IPS-18c (cell line): ENCODE results near the gene ZFX.

Experiments
- H3K4me3 ChIP-seq: 2 replicates; pipeline ENCODE4 v1.7.0; 2013; ENCODE audit warnings: low read depth, mild to moderate bottlenecking, low read length, moderate library complexity; ENCODE audit not compliant: insufficient read depth
- H3K9me3 ChIP-seq: one replicate; pipeline ENCODE4 v1.6.1; 2013; ENCODE audit warnings: mild to moderate bottlenecking, low read length, moderate library complexity; ENCODE audit not compliant: control insufficient read depth, insufficient read depth

Gene ZFX

DNA sequence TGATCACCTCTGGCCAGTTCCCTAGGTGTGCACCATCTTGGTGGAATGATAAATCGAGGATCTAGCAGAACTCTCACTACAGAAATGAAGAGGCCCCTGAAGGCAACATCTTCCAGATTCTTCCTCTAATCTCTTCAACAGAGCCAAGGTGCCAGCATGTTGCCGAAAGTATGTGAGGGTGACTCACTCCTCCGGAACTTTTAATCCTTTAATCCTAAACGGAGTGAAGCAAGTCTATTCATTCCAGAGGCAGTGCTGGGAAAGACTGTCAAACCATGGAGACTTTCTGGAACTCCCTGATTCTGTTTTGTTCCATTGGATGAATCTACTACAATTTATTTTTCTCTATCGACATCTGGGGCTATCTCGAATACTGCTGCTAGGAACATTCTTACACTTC is 95.7 kb downstream of the ZFX start:
- no peak overlapping the region for H3K4me3 ChIP-seq
- no peaks in the 10 kb centered on the region for H3K9me3 ChIP-seq

DNA sequence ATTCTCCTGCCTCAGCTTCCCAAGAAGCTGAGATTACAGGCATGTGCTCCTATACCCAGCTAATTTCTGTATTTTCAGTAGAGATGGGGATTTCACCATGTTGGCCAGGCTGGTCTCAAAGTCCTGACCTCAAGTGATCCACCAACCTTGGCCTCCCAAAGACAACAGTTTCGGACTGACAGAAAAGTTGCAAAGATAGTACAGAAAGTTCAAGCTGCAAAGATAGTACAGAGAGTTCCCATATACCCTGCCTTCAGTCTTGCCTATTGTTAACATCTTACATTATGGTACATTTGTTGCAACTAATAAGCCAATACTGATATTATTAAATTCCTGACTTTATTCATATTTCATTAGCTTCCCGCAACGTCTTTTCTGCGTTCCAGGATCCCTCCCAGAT is 98.5 kb downstream of the ZFX start:
- H3K4me3 ChIP-seq, result no peak overlapping the region
- H3K9me3 ChIP-seq, result no peaks in the 10 kb centered on the region

DNA sequence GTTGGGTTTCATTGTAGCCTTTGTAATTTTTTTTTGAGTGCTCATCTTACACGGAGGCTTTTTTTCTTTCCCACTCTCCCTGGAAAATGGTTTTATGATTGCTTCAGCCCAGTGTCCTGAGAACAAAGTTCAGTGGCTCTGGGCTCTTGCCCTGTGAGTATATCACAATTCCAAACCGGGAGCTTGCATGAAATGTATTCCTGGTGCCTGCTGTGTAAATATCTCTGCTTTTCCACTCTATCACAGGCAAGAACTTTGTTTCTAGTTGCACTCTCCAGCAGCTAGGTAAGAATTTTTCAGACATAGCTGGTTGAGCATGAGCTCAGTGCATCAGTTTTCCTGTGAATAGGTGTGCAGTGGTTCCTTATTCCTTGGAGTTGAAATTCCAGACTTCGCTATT is 103.5 kb downstream of the ZFX start:
- Histone ChIP-seq H3K4me3 (no peak overlapping the region), H3K9me3 (no peaks in the 10 kb centered on the region)

DNA sequence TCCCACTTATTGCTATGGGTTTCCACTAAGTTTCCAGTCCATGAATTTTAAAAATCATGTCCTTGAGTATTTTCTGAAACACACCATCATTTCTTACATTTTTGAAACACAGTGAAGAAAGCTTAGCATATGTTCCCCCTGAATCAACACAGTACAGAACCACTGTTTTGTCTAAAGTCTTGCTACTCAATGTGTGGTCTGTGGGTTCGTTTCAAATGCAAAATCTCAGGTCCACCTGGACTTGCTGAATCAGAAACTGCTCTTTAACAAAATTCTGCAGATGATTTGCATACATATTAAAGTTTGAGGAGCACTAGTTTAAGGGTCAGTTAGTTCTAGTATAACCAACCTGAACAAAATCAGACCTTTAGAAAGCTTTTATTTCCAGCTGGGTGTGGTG is 103.9 kb downstream of the ZFX start:
- Histone ChIP-seq H3K9me3 (no peaks in the 10 kb centered on the region), H3K4me3 (no peak overlapping the region)

DNA sequence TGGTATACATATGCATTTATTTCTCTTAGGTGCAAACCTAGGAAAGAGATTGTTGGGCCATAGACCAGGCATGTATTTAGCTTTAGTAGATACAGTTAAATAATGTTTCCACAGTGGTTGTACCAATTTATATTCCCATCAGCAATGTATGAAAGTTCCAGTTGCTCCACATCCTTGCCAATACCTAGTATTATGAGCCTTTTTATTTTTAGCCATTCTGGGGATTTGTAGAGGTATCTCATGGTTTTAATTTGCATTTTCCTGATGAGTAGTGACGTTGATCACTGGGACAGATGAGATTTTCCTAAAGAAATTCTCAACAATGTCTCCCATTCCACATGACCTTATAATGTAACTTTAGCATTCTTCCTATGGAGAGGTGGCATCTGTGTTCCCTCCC is 107.5 kb downstream of the ZFX start:
- no peaks in the 10 kb centered on the region for H3K9me3 ChIP-seq
- H3K4me3 ChIP-seq, result no peak overlapping the region

DNA sequence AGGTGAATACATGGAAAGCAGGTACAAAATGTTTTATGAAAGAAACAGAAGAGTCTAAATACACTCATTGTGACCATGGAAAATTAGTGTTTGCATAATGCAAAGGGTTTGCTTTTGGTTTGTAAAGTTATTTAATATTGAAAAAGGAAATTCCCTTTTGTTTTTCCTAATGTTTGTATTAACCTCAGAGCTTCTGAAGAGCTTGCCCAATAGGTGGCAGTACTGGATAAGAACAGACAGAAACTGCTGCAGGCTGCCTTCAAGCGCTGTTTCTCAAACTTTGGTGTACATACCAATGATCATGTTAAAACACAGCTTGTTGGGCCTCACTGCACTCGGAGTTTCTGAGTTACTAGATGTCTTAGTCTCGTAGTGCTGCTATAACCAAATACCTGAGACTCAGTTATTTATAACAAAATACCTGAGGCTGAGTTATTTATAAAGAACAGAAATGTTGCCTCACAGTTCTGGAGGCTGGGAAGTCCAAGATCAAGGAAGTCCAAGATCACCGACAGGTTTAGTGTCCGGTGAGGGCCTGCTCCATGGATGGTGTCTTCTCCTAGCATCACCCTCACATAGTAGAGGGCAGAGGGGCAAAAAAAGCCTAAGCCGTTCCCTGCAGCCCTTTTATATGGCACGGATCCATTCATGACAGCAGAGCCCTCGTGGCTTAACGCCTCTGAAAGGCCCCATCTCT is 110.2 kb downstream of the ZFX start:
- H3K4me3 ChIP-seq, result no peak overlapping the region
- peaks cover 4% of the 10 kb centered on the region for H3K9me3 ChIP-seq

DNA sequence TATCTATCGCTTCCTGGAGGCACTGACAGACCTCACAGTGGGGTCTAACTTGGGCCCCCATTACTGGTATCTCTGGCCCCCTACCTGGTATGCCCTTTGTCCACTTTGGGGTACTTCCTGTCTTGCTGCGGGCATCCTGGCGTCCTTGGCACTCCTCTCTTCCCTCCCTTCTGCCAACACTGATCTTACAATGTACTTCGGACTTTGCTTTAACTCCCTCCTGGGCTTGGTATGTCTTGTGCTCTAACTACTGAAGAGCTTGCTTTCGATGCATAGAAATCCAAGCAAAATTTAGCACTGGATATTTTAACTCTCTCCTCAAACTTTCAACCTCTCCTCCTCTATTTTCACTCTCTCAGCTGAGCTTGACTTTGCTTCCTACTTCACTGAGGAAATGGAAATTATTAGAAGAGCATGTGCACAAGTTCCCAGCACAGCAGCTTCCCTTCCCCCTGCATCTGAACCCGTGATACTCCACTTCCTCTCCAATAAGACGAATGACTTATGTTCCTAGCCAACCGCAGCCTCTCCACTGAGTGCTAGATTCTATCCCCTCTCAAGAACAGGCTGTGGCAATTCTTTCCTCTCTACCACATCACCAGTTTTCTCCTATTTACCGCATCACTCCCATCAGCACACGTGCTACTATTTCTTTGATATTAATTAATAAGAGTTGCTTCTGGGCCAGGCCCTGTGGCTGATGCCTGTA is 111.5 kb downstream of the ZFX start:
- Histone ChIP-seq H3K4me3 (no peak overlapping the region), H3K9me3 (peaks cover 4% of the 10 kb centered on the region)

DNA sequence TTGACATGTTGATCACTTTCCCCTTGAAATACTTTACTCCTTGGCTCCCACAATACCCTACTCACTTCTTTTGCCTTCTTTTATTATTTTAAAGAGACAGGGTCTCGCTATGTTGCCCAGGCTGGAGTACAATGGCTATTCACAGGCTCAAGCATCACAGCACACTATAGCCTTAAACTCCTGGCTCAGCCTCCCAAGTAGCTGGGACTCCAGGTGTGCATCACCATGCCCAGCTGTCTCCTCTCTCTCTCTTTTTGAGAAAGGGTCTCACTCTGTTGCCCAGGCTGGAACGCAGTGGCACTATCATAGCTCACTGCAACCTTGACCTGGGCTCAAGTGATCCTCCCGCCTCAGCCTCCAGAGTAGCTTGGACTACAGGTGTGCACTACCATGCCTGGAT is 112.8 kb downstream of the ZFX start:
- no peak overlapping the region for H3K4me3 ChIP-seq

DNA sequence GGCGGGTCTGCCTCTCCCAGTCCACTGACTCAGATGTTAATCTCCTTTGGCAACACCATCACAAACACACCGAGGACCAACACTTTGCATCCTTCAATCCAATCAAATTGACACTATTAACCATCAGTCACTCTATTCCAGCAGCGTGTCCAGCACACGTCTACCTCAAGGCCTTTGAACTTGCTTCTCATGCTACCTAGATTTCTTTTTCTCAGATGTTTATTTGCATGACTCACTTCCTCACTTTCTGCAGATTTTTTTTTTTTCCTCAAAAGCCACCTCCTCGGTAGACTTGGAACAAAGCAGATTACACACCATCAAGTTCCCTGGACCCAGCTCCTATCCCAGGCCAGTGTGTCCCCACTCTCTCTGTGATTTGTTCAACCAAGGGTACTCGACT is 114.9 kb downstream of the ZFX start:
- H3K4me3 ChIP-seq, result no peak overlapping the region

More for the DNA sequence above, 112.8 kb downstream of the ZFX start:
- H3K9me3 ChIP-seq, result peaks cover 4% of the 10 kb centered on the region

More for the DNA sequence above, 114.9 kb downstream of the ZFX start:
- H3K9me3 ChIP-seq, result peaks cover 4% of the 10 kb centered on the region
